Islet precursor cell (in vitro differentiated cells): Measurements from ENCODE around the gene ELF4.
"Not testable (repeated sequence)": the region's sequence is repeated elsewhere in the genome, so short reads cannot be mapped to it uniquely, and the experiment has no call there.

Source experiments
- DNase-seq: peaks from one replicate; pipeline ENCODE4 v3.0.0-alpha.2; 2018

The ELF4 gene

GRCh38 chrX:130110379-130111219 lies at the start of gene ELF4:
Gene ELF4 (minus strand): TSS chrX:130110497. CDS start chrX:130081330, 29,167 bp downstream.
- DNase-seq: no peak

GRCh38 chrX:130159776-130160175 lies 49.5 kb upstream of the ELF4 start:
- DNase-seq: no peak

- DNase-seq: no peak
Observed at GRCh38 chrX:130158311-130158710, 48.0 kb upstream of the ELF4 start.

- DNase-seq: no peak
Observed at GRCh38 chrX:130155564-130155963, 45.3 kb upstream of the ELF4 start.

- no peak for DNase-seq
Observed at GRCh38 chrX:130147631-130148030, 37.3 kb upstream of the ELF4 start.

GRCh38 chrX:130145123-130145522 lies 34.8 kb upstream of the ELF4 start:
- no peak for DNase-seq

GRCh38 chrX:130144509-130144908 lies 34.2 kb upstream of the ELF4 start:
- DNase-seq: no peak

- DNase-seq: no peak
Observed at GRCh38 chrX:130139474-130140201, 29.3 kb upstream of the ELF4 start.

- no peak for DNase-seq
Observed at GRCh38 chrX:130136961-130137360, 26.7 kb upstream of the ELF4 start.

- DNase-seq: no peak
Observed at GRCh38 chrX:130136496-130136895, 26.2 kb upstream of the ELF4 start.

- no peak for DNase-seq
Observed at GRCh38 chrX:130130990-130131389, 20.7 kb upstream of the ELF4 start.

GRCh38 chrX:130125091-130125874 lies 15.0 kb upstream of the ELF4 start:
- DNase-seq: peak; percentile 60

GRCh38 chrX:130124577-130124976 lies 14.3 kb upstream of the ELF4 start:
- DNase-seq: no peak

- DNase-seq: no peak
Observed at GRCh38 chrX:130121505-130121800, 11.2 kb upstream of the ELF4 start.

GRCh38 chrX:130120746-130121504 lies 10.6 kb upstream of the ELF4 start:
- peak; percentile 86 for DNase-seq

- DNase-seq: peak; percentile 73
Observed at GRCh38 chrX:130120321-130120731, 10.0 kb upstream of the ELF4 start.

GRCh38 chrX:130119312-130119898 lies 9.1 kb upstream of the ELF4 start:
- DNase-seq: no peak

GRCh38 chrX:130118441-130119311 lies 8.4 kb upstream of the ELF4 start:
- no peak for DNase-seq

GRCh38 chrX:130117166-130117565 lies 6.9 kb upstream of the ELF4 start:
- no peak for DNase-seq

- not testable (repeated sequence) for DNase-seq
Observed at GRCh38 chrX:130115119-130115885, 5.0 kb upstream of the ELF4 start.
